Loucy (cell line): Measurements from ENCODE around the gene ANXA6.

Experiments used
- H2AFZ ChIP-seq: fragments of 200-600 bp; sonication (generic); 2 replicates; pipeline ENCODE4 v1.6.0; 2016; ENCODE audit warnings: antibody characterized with exemption, mild to moderate bottlenecking, low read length, moderate library complexity
- H3F3A ChIP-seq: fragments of 200-600 bp; 2 replicates; pipeline ENCODE4 v1.6.0; 2016; ENCODE audit warnings: antibody characterized with exemption, low read depth, mild to moderate bottlenecking
- H3K27me3 ChIP-seq: fragments of 200-600 bp; sonication (generic); 2 replicates; pipeline ENCODE4 v1.6.1; 2014; ENCODE audit warnings: low read length, mild to moderate bottlenecking; ENCODE audit not compliant: insufficient read depth, poor library complexity, severe bottlenecking
- H3K36me3 ChIP-seq: fragments of 200-600 bp; sonication (generic); 2 replicates; pipeline ENCODE4 v1.6.1; 2016; ENCODE audit warnings: low read length; ENCODE audit not compliant: insufficient read depth
- H3K4me1 ChIP-seq: fragments of 200-600 bp; sonication (generic); 2 replicates; pipeline ENCODE4 v1.5.1; 2014; ENCODE audit warnings: low read length, mild to moderate bottlenecking; ENCODE audit not compliant: insufficient read depth, poor library complexity, severe bottlenecking
- H3K4me2 ChIP-seq: fragments of 200-600 bp; sonication (generic); 2 replicates; pipeline ENCODE4 v1.6.0; 2014; ENCODE audit warnings: antibody characterized with exemption, low read length, low read depth, mild to moderate bottlenecking; ENCODE audit not compliant: poor library complexity, severe bottlenecking
- H3K4me3 ChIP-seq: fragments of 200-600 bp; sonication (generic); 2 replicates; pipeline ENCODE4 v1.5.1; 2014; ENCODE audit warnings: low read length, mild to moderate bottlenecking, mixed read lengths; ENCODE audit not compliant: poor library complexity, severe bottlenecking
- H3K79me2 ChIP-seq: fragments of 200-600 bp; sonication (generic); 2 replicates; pipeline ENCODE4 v1.6.1; 2014; ENCODE audit warnings: low read length; ENCODE audit not compliant: insufficient read depth
- H3K9ac ChIP-seq: fragments of 200-600 bp; sonication (generic); 2 replicates; pipeline ENCODE4 v1.6.0; 2014; ENCODE audit warnings: mild to moderate bottlenecking, low read depth, low read length, moderate library complexity; ENCODE audit not compliant: poor library complexity, severe bottlenecking
- H3K9me2 ChIP-seq: fragments of 200-600 bp; sonication (generic); replicated peaks from 2 replicates; pipeline ENCODE4 v1.6.1; 2016; ENCODE audit warnings: low read depth, low read length, mixed read lengths
- H3K9me3 ChIP-seq: fragments of 200-600 bp; sonication (generic); 2 replicates; pipeline ENCODE4 v1.6.1; 2014; ENCODE audit warnings: mild to moderate bottlenecking, antibody characterized with exemption, low read length, low read depth; ENCODE audit not compliant: insufficient read depth
- H4K20me1 ChIP-seq: fragments of 200-600 bp; sonication (generic); 2 replicates; pipeline ENCODE4 v1.6.0; 2014; ENCODE audit warnings: antibody characterized with exemption, low read length, mild to moderate bottlenecking; ENCODE audit not compliant: insufficient read depth, poor library complexity, severe bottlenecking
- EZH2phosphoT487 ChIP-seq: fragments of 200-600 bp; IDR thresholded peaks from 2 replicates; pipeline ENCODE4 v1.6.1; 2018; ENCODE audit warnings: antibody characterized with exemption, mild to moderate bottlenecking, moderate library complexity, borderline replicate concordance
- TF ChIP-seq, protein P1 (sequence below): fragments of 200-600 bp; sonication (generic); conservative IDR thresholded peaks from 2 replicates; pipeline ENCODE4 v1.5.1; 2014; ENCODE audit warnings: mild to moderate bottlenecking, antibody characterized with exemption, low read length

ANXA6 gene

DNA sequence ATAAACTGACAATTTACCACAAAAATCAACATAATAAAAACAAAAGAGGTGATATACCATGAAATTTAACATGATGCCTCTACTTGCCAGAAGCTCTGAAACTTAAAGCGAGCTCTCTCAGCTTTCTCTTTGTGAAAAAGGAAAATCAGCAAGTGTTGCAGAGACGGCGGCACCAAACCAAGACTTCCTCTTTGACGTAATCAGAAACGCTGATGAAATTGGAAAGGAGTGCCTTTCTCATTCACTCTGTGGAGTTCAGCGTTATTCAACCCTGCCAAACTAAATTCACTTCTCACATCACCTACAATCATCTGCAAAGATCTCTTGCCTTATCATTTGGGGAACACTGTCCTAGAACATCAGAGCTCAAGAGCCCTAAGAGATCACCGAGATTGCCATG lies 32.2 kb downstream of the ANXA6 start:
- TF ChIP-seq, protein P1, sequence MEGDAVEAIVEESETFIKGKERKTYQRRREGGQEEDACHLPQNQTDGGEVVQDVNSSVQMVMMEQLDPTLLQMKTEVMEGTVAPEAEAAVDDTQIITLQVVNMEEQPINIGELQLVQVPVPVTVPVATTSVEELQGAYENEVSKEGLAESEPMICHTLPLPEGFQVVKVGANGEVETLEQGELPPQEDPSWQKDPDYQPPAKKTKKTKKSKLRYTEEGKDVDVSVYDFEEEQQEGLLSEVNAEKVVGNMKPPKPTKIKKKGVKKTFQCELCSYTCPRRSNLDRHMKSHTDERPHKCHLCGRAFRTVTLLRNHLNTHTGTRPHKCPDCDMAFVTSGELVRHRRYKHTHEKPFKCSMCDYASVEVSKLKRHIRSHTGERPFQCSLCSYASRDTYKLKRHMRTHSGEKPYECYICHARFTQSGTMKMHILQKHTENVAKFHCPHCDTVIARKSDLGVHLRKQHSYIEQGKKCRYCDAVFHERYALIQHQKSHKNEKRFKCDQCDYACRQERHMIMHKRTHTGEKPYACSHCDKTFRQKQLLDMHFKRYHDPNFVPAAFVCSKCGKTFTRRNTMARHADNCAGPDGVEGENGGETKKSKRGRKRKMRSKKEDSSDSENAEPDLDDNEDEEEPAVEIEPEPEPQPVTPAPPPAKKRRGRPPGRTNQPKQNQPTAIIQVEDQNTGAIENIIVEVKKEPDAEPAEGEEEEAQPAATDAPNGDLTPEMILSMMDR = no peak
- no peak for TF ChIP-seq EZH2phosphoT487
- H3K4me1 ChIP-seq = no peaks in the 10 kb centered on the region
- H3K9me3 ChIP-seq = no peaks in the 10 kb centered on the region
- H3F3A ChIP-seq = no peaks in the 10 kb centered on the region
- no peaks in the 10 kb centered on the region for H3K9me2 ChIP-seq
- no peaks in the 10 kb centered on the region for H3K79me2 ChIP-seq
- H3K9ac ChIP-seq = no peak overlapping the region
- no peak overlapping the region for H2AFZ ChIP-seq
- H3K27me3 ChIP-seq = no peaks in the 10 kb centered on the region
- H3K36me3 ChIP-seq = peaks cover 96% of the 10 kb centered on the region
- H3K4me2 ChIP-seq = no peak overlapping the region
- H4K20me1 ChIP-seq = peaks cover 3% of the 10 kb centered on the region
- H3K4me3 ChIP-seq = no peak overlapping the region

DNA sequence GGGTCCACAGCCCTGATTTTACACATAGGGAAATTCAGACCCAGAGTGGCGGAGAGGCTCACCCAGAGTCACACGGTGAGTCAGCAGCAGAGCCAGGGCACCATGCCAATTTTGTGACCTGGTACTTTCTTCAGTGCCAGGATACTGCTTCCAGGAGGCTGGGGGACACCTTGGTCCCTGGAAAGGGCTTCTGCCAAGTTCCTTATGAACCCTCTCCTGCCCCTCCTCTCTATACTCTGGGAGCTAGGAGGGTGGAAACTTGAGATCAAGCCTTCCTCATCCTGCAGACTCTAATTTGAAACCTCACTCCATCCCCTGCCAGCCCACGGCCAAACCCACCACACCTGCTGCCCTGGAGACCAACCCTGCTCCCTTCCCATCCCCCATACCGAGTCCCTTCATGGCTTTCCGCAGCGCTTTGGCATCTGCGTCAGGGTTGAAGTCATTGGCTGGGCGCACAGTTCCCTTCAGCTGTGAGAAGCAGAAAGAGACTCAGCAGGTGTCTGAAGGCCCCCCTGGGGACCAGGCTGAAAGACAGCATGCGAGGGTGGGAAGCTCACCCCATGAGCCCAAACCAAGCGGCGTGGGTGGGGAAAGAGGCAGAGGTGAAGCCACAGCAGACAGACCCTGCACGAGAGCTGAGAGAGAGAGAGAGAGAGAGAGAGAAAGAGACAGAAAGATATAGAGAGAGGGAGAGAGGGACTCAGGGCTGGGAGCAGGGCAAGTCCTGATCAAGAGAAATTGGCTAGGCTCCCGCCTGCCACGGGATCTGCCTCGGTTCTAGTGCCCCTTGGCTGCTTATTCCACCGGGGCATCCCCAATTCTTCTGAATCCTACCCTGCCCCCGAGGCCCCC lies 33.5 kb downstream of the ANXA6 start:
- Histone ChIP-seq H3K27me3 (no peaks in the 10 kb centered on the region), H2AFZ (no peak overlapping the region), H3K4me1 (no peaks in the 10 kb centered on the region), H3F3A (no peaks in the 10 kb centered on the region), H3K4me2 (no peak overlapping the region), H3K4me3 (no peak overlapping the region), H3K79me2 (no peaks in the 10 kb centered on the region), H3K9me3 (no peaks in the 10 kb centered on the region), H3K36me3 (peaks cover 96% of the 10 kb centered on the region), H4K20me1 (peaks cover 3% of the 10 kb centered on the region), H3K9ac (no peak overlapping the region), H3K9me2 (no peaks in the 10 kb centered on the region)
- TF ChIP-seq, protein P1 = no peak
- no peak for TF ChIP-seq EZH2phosphoT487

DNA sequence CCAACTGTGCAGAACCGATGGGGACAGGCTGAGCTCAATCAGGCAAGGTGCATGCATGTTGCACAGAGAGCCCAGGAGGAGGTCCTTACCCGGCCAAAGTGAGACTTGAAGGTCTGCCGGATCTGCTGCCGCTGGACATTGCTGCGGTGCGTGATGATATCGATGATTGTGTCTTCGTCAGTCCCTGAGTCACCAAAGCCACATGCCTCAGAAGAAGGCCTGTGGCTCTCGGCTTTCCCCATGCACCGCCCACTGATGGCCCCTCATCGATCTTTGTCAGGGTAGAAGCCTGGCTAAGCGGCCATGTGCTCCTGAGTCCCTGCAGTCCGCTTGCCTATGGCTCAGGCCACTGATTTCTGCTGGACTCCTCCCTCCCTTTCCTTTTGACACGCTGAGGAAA lies 34.8 kb downstream of the ANXA6 start:
- peaks cover 3% of the 10 kb centered on the region for H4K20me1 ChIP-seq
- H3F3A ChIP-seq = no peaks in the 10 kb centered on the region
- TF ChIP-seq EZH2phosphoT487 = no peak
- TF ChIP-seq, protein P1 = no peak
- H3K27me3 ChIP-seq = no peaks in the 10 kb centered on the region
- no peak overlapping the region for H2AFZ ChIP-seq
- H3K9ac ChIP-seq = no peak overlapping the region
- no peak overlapping the region for H3K4me2 ChIP-seq
- H3K79me2 ChIP-seq = no peaks in the 10 kb centered on the region
- no peaks in the 10 kb centered on the region for H3K9me3 ChIP-seq
- peaks cover 92% of the 10 kb centered on the region for H3K36me3 ChIP-seq
- H3K9me2 ChIP-seq = no peaks in the 10 kb centered on the region
- no peaks in the 10 kb centered on the region for H3K4me1 ChIP-seq
- H3K4me3 ChIP-seq = no peak overlapping the region
